Keratinocyte (primary cell): ENCODE measurements around the gene JHY.

Experiments used
- EZH2 ChIP-seq: IDR thresholded peaks from one replicate; pipeline ENCODE4 v1.6.1; 2012; ENCODE audit warnings: inconsistent platforms, mild to moderate bottlenecking, low read length, moderate library complexity
- TF ChIP-seq, protein P1 (sequence below), 3 experiments: IDR thresholded peaks in 1 of 3; conservative IDR thresholded peaks in 1 of 3; optimal IDR thresholded peaks in 1 of 3; 2 replicates in 2 of 3; 3 replicates in 1 of 3; pipeline versions ENCODE3 to v1.5.1; 2011; ENCODE audit warnings: low read length in 3 of 3, mild to moderate bottlenecking in 3 of 3, moderate library complexity in 2 of 3, control low read depth in 1 of 3, inconsistent platforms in 1 of 3; ENCODE audit not compliant: insufficient read depth in 2 of 3; ENCODE audit errors: extremely low read depth in 1 of 3

GRCh38 chr11:122882857-122883645, 492 bp downstream of the JHY start:
- TF ChIP-seq, protein P1, sequence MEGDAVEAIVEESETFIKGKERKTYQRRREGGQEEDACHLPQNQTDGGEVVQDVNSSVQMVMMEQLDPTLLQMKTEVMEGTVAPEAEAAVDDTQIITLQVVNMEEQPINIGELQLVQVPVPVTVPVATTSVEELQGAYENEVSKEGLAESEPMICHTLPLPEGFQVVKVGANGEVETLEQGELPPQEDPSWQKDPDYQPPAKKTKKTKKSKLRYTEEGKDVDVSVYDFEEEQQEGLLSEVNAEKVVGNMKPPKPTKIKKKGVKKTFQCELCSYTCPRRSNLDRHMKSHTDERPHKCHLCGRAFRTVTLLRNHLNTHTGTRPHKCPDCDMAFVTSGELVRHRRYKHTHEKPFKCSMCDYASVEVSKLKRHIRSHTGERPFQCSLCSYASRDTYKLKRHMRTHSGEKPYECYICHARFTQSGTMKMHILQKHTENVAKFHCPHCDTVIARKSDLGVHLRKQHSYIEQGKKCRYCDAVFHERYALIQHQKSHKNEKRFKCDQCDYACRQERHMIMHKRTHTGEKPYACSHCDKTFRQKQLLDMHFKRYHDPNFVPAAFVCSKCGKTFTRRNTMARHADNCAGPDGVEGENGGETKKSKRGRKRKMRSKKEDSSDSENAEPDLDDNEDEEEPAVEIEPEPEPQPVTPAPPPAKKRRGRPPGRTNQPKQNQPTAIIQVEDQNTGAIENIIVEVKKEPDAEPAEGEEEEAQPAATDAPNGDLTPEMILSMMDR (optimal IDR thresholded peaks at IDR 0.05 in 1 of 3, IDR thresholded peaks at IDR 0.05 in 1 of 3, conservative IDR thresholded peaks at IDR 0.05 in 1 of 3; ENCODE audit: extremely low read depth in 1 of 3, insufficient read depth in 2 of 3, low read length in 3 of 3), result no peak
- no peak for TF ChIP-seq EZH2
